Endodermal cell (in vitro differentiated cells): ENCODE data around the gene FXYD6. TPM values are rescaled to one million over a fixed set of nuclear protein-coding genes. Genes with fewer than 3 reads are reported as not detected.
A peak's percentile ranks its signal among the peaks of the same experiment; 100 is the strongest.

Experiments used
- DNase-seq: peaks from one replicate; pipeline ENCODE4 v3.0.0-alpha.2; 2017
- H3K27ac ChIP-seq: 2 replicates; pipeline ENCODE4 v1.5.1; 2013; ENCODE audit warnings: mild to moderate bottlenecking, low read depth, low read length, moderate library complexity
- H3K27me3 ChIP-seq: 2 replicates; pipeline ENCODE4 v1.6.1; 2013; ENCODE audit warnings: mild to moderate bottlenecking, low read length, moderate library complexity; ENCODE audit not compliant: insufficient read depth, control insufficient read depth, poor library complexity, severe bottlenecking
- H3K36me3 ChIP-seq: 2 replicates; pipeline ENCODE4 v1.7.0; 2013; ENCODE audit warnings: mild to moderate bottlenecking, low read length, moderate library complexity; ENCODE audit not compliant: control insufficient read depth, insufficient read depth
- H3K4me1 ChIP-seq: one replicate; pipeline ENCODE4 v1.7.0; 2013; ENCODE audit warnings: low read length; ENCODE audit not compliant: control insufficient read depth, insufficient read depth
- H3K4me3 ChIP-seq: 2 replicates; pipeline ENCODE4 v1.5.1; 2013; ENCODE audit warnings: mild to moderate bottlenecking, low read length, moderate library complexity
- H3K9ac ChIP-seq: 2 replicates; pipeline ENCODE4 v1.6.1; 2013; ENCODE audit warnings: mild to moderate bottlenecking, low read length, moderate library complexity; ENCODE audit not compliant: poor library complexity, severe bottlenecking; ENCODE audit errors: extremely low read depth
- H3K9me3 ChIP-seq: 2 replicates; pipeline ENCODE4 v1.6.1; 2013; ENCODE audit warnings: mild to moderate bottlenecking, low read length, moderate library complexity; ENCODE audit not compliant: control insufficient read depth
- H3K27ac Mint-ChIP-seq: 2 replicates; pipeline ENCODE4 v1.8.0; 2020; ENCODE audit warnings: mixed read lengths
- H3K27me3 Mint-ChIP-seq: 2 replicates; pipeline ENCODE4 v1.8.0; 2021; ENCODE audit warnings: mild to moderate bottlenecking, mixed read lengths; ENCODE audit not compliant: insufficient read depth
- H3K36me3 Mint-ChIP-seq: 2 replicates; pipeline ENCODE4 v1.8.0; 2020; ENCODE audit warnings: low read depth, mixed read lengths
- H3K4me1 Mint-ChIP-seq: 2 replicates; pipeline ENCODE4 v1.8.0; 2020; ENCODE audit warnings: mixed read lengths
- H3K4me3 Mint-ChIP-seq: 2 replicates; pipeline ENCODE4 v1.8.0; 2020; ENCODE audit warnings: mild to moderate bottlenecking, moderate library complexity, mixed read lengths
- H3K9me3 Mint-ChIP-seq: 2 replicates; pipeline ENCODE4 v1.8.0; 2020; ENCODE audit warnings: mild to moderate bottlenecking, mixed read lengths
- CTCF ChIP-seq: fragments of 200-600 bp; sonication (generic); conservative IDR thresholded peaks from 2 replicates; pipeline ENCODE4 v1.5.0; 2021; ENCODE audit warnings: antibody characterized with exemption, mild to moderate bottlenecking
- WGBS, 2 experiments: methylation state at CpG; one replicate each; pipeline versions ENCODE4 v1.1.5 to v1.1.7; 2013; ENCODE audit warnings: missing lambda C conversion rate in 2 of 2, mixed read lengths in 1 of 2; ENCODE audit not compliant: insufficient coverage in 1 of 2, insufficient read length in 1 of 2; 5-methylcytosine and 5-hydroxymethylcytosine counted together
- total RNA-seq, 2 donors: library from RNA; stranded (reverse); fragmentation: NEBNext Ultra II Directional in 1 of 2; extraction: Animal tissue kit (Norgen Biotek cat#: 25700) in 1 of 2; gene quantifications; 2 replicates in 1 of 2; 3 replicates in 1 of 2; pipeline ENCODE4 v1.2.1, GENCODE V29; 2021

FXYD6 gene
- total RNA-seq, 2 donors from 2014 or later, result 54.1 to 61.8 TPM

GRCh38 chr11:117817368-117818040 is 59.0 kb downstream of the FXYD6 start:
- peak overlapping the region; percentile 64 for H3K4me3 Mint-ChIP-seq
- peak overlapping the region; percentile 47 for H3K4me3 ChIP-seq
- peak; percentile 97 for DNase-seq

DNA sequence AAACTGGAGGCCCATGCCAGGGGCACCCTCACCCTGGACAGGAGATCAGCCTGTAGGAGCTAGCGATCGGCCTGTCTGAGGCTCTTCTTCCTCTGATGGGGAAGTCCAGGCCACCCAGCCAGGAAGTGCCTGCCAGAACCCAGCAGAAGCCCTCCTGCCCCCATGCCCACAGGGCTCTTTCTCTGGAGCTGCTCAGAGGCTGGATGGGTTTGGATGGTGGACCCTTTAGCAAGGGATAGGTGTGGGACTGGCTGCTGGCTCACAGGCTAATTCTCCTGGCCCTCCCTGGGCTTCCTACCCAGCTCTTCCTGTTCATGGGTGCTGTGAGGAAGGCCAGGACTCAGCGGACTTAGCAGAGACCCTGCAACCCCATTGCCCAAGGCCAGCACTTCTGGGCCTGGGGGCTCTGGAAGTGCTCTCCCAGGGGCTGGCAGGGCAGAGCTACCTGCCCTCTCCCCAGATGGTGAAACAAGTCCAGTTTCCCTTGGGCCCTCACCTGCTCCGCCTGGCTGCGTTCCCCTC is 59.6 kb downstream of the FXYD6 start:
- Histone ChIP-seq H3K9me3 (no peaks in the 10 kb centered on the region), H3K36me3 (no peaks in the 10 kb centered on the region), H3K4me1 (peaks cover 22% of the 10 kb centered on the region), H3K9ac (peak overlapping the region; percentile 34), H3K4me3 (peak overlapping the region; percentile 47), H3K27me3 (no peaks in the 10 kb centered on the region), H3K27ac (peak overlapping the region; percentile 41)
- Mint-ChIP-seq H3K4me3 (peak overlapping the region; percentile 64), H3K4me1 (peaks cover 72% of the 10 kb centered on the region), H3K27ac (peak overlapping the region; percentile 98), H3K9me3 (no peaks in the 10 kb centered on the region), H3K27me3 (no peaks in the 10 kb centered on the region), H3K36me3 (no peaks in the 10 kb centered on the region)
- DNase-seq, result peak; percentile 70
- 78 to 100% methylated on average over 2 to 5 of the region's 5 CpGs for WGBS, 2 experiments
- TF ChIP-seq CTCF, result no peak

More at GRCh38 chr11:117817368-117818040, 59.0 kb downstream of the FXYD6 start:
- Mint-ChIP-seq H3K27me3 (no peaks in the 10 kb centered on the region), H3K9me3 (no peaks in the 10 kb centered on the region), H3K4me1 (peaks cover 71% of the 10 kb centered on the region), H3K36me3 (no peaks in the 10 kb centered on the region), H3K27ac (peak overlapping the region; percentile 98)
- H3K9me3 ChIP-seq, result no peaks in the 10 kb centered on the region
- 6 to 15% methylated on average over 14 to 19 of the region's 19 CpGs for WGBS, 2 experiments
- peak overlapping the region; percentile 34 for H3K9ac ChIP-seq
- H3K27ac ChIP-seq, result no peak overlapping the region
- TF ChIP-seq CTCF, result peak; percentile 100
- peaks cover 22% of the 10 kb centered on the region for H3K4me1 ChIP-seq
- H3K36me3 ChIP-seq, result no peaks in the 10 kb centered on the region
- H3K27me3 ChIP-seq, result no peaks in the 10 kb centered on the region

DNA sequence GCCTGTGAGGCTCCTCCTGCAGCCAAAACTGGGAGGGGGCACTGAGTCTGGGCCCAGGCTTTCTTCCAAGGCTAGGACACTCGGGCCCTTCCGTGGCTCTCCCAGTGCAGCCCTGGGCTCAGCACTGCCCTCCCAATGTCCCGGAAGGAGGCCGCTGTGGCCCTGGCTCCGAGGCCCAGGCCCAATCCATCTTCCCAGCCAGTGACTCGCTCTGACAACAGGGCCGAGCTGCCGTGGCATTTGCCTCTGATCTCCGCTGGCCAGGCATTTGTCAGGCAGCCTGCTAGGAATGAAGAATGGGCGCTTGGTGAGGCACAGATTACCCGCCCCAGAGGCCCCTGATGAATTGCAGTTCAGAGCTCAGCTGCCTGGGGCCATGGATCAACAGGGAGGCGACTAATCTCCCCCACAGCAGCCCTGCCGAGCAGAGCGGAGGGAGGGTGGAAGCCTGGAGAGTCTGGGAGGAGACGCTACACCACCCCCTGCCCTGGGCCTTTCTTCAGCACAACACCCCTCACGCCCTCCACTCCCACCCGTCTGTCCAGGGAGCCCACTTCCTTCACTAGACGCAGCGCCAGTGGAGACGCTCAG is 60.2 kb downstream of the FXYD6 start:
- Mint-ChIP-seq H3K36me3 (no peaks in the 10 kb centered on the region), H3K9me3 (no peaks in the 10 kb centered on the region), H3K4me3 (peak overlapping the region; percentile 64), H3K27ac (peak overlapping the region; percentile 98), H3K4me1 (peaks cover 76% of the 10 kb centered on the region), H3K27me3 (no peaks in the 10 kb centered on the region)
- DNase-seq, result peak; percentile 92
- 27 to 40% methylated on average over 10 to 19 of the region's 20 CpGs for WGBS, 2 experiments
- H3K27me3 ChIP-seq, result no peaks in the 10 kb centered on the region
- peak overlapping the region; percentile 52 for H3K4me3 ChIP-seq
- H3K36me3 ChIP-seq, result no peaks in the 10 kb centered on the region
- no peaks in the 10 kb centered on the region for H3K9me3 ChIP-seq
- H3K9ac ChIP-seq, result peak overlapping the region; percentile 29
- TF ChIP-seq CTCF, result no peak
- H3K27ac ChIP-seq, result peak overlapping the region; percentile 84
- peaks cover 22% of the 10 kb centered on the region for H3K4me1 ChIP-seq
